UCSD-AML1 (cell line): Measurements from ENCODE around the gene SMPD3.

Experiments used
- DNase-seq: peaks from one replicate; lab custom pipeline; 2025; ENCODE audit not compliant: unreplicated experiment; lab: John Stamatoyannopoulos, UW

Gene SMPD3

DNA sequence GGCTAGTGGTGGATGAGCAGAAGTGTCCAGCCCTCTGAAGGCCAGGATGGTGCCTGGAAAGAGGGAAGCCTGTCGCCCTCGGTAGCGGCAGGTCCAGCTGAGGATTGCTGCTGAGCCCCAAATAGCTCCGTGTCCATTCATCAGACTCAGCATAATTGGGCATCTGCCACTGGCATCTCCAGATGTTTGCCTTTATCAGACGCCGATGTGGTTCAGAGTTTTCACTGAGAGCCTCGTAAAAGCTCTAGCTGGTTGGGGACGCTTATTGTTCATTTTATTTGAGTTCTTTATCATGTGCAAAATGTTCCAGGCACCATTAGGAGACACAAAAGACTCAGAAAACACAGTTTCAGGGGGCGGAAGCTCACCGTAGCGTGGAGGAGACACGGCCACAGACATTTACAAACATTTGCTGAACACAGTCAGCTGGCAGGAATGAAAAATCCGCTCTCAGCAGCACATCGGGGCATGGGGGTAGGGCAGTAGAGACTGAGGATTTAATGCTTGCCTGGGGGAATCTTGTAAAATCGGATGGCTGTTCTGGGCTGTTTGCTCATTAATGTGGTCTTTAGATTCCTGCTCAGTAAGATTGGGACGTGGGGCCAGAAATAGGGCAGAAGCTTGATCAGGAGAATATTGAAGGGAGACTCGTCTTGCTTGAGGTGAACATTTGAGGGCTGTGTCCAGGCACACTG lies 41.7 kb downstream of the SMPD3 start:
- DNase-seq = no peak

DNA sequence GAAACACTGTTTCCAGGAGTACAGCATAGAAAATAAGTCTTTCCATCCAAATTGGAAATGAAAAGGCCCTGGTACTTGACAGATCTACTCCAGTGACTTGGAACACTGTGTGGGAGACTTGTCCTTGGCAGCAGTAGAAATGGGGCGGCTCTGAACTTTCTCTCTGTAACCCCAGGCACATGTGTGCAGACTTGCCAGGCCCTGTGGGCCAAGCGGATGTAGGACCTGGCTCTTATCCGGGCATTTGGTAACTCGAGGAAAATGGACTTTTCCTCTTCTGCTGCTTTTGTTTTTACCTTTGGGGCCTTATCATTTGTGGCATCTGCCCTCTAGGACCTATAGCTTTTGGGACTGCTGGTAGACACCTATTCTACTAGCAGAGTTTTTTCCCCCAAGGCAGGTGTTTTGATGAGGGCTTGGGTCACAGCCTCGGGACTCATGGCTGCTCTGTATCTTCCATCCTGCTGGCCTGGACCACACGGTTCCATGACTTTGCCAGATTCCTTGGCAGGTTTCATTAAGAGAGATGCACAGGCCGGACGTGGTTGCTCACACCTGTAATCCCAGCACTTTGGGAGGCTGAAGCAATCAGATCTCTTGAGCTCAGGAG lies 43.5 kb downstream of the SMPD3 start:
- DNase-seq = no peak

DNA sequence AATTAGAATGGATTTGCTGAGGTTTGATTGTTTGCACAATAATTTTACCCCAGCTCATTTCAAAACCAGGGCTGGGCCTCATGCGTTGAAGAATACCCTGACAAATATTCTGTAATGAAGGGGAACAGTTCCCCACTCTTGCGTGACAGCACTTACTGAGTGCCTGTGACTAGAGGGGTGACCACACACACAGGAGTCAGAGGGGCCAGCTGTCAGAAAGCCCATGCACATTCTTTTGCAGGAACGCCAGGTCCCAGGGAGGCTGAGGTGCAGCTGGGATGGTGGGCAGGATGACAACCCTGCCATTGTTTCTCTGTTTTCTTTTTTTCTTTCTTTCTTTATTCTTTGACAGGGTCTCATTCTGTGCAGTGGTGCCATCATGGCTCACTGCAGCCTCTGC lies 44.6 kb downstream of the SMPD3 start:
- DNase-seq = no peak

DNA sequence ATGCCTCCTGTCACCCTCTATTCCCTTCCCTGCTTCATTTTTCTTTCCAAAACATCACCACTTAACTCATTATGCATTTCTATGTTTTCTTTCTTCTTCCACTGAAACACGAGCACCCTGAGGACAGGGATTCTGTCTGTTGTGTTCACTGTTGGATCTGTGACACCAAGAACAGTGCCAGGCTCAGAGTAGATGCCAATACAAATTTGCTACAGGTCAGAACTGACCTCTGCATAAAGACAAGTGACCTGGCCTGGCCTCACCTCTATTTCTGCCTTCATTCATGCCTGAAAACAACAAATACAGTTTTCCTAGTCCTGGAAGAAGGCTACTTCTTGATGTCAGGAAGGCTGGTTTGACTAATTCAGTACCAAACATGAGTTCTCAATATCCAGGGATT lies 45.1 kb downstream of the SMPD3 start:
- DNase-seq = no peak

DNA sequence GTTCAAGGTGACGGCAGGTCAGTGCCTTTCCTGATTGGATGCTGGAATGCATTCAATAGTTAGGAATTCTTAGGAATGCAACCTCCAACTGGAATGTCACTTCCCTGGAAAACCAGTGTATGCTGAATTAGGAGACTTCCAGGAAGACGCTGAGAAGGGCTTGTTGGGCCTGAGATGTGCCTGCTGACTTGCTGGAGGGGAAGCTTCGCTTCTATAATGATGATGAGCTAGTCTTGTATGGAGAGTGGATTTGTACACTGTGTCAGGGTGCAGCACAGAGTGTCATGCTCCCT lies 45.6 kb downstream of the SMPD3 start:
- DNase-seq = no peak

DNA sequence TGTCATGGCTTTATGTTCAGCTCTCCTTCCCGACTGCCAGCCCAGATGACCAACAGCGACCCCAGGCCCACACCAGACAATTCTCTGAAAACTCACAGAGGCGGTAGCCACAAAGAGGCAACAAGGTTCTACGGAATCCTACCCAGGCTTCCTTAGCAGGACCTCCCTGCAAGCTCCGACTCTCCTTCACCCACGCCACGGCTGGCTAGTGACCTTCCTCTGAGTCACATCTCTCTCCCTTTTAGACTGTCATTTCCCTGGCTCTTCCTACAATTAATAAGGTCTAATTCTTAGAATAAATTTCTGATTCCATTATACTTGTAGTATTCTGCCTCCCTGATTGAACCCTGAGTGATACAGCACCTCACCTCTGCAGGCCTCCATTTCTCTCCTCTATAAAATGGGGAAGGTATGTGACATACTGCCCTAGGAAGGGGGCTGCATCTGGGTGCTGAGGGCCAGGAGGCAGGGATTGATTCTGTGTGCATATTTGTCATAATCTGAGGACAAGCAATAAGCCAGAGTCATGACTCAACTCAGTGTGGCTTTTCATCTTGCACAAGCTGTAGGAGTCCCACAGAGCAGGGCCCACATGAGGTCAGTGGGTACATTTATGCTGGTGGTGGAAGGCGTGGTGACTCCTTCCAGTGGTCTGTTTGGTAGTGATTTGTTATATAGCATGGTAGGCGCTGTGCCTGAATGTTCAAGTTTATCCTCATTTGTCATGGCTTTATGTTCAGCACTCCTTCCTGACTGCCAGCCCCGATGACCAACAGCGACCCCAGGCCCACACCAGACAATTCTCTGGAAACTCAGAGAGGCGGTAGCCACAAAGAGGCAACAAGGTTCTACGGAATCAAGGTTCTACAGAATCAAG lies 46.2 kb downstream of the SMPD3 start:
- DNase-seq = no peak

DNA sequence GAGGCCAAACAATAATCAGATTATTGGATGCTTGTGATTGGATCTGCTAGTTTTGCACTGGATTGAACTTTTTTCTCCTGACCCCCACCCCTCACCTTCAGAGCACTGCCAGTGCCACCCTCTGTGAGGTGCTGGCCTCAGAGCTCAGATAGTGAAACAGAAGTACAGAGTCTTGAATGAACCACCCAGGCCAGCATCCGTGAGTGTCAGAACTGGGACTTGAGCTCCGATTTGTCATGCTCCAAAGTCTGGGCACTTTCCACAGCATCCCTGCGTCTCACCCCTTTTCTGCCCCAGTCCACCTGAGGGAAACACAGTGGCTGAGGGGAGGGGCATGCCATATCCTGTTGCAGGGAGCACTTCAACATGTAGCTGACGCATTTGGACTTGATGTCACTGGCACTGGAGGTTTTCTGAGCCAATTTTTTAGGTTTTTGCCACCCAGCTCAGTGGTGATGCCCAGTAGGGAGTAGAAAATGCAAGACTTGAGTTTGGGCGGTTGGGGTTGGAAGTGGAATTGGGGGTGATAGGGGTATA lies 47.3 kb downstream of the SMPD3 start:
- no peak for DNase-seq

DNA sequence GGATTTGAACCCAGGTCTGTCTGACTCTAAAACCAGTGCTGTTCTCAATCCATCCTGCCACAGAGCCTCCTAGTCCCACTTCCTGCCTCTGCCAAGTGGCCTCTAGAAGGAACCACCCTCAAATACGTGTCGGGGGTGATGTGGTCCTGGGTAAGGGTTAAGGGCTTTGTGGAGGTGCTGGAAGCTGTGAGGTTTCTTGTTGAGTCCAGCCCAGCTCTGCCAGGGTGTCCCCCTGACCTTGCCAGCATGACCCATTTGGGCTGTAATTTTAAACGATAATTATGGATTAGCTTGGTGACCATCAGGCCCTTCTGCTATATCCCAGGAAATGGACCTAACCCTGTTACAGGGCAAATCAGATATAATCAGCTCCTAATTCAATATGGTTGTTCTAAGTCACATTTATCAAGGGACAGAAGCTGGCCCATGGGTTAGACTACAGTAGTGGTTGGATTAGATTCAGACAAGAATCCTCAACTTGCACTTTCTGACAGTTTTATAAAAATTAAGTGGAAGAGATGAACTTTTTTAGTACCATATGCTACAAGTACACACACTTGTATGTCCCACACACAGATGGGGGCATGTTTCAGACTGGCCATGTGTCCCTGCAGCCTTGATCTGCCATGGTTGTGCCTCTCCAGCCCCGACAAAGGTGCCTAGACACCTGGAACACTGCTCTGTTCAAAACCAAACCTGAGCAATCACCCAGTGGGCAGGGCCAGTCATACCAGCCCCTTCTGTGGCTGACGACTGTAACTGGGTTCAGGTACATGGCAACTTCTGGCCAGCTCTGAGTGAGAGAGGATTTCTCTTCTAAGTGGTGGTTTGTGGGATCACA lies 48.0 kb downstream of the SMPD3 start:
- no peak for DNase-seq

DNA sequence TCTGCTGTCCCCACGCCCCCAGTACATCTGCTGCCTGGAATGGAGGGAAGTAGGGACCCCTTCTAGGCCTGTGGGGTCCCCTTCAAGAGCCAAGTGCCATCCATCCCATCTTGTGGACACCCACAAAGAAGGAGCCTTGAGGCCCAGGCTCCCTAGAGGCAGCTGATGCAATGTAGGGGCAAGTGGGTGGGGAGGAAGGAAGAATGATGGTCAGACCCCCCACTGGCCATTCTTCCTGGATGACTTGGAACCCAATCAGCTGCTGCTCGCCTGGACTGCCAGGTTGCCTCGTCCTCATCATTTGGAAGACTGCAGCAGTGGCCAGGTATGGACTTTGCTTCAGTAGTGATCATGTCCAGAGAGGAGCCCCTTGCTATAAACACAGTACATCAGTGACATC lies 48.9 kb downstream of the SMPD3 start:
- DNase-seq = no peak

DNA sequence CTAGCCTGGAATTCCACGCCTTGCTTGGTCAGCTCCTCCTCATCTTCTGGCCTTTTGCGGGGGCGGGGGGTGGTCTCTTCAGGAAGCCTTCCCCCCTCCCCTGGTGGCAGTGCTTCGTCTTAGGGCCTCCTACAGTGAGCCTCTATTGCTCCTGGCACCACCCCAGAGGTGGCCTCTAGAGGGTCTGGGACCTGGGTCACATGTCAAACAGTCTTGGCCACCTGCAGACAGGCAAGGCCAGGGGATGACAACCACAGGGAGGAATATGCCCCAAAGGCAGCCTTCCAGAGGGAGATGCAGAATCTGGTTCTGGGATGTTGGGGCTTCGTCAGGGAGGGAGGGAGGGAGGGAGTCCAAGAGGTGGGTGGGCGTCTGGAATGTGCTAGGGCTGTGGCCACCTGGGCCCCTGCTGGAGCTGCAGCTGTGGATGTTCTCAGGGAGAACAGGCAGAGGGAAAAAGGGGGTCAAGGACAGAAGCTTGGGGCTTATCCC lies 50.6 kb downstream of the SMPD3 start:
- DNase-seq = no peak

DNA sequence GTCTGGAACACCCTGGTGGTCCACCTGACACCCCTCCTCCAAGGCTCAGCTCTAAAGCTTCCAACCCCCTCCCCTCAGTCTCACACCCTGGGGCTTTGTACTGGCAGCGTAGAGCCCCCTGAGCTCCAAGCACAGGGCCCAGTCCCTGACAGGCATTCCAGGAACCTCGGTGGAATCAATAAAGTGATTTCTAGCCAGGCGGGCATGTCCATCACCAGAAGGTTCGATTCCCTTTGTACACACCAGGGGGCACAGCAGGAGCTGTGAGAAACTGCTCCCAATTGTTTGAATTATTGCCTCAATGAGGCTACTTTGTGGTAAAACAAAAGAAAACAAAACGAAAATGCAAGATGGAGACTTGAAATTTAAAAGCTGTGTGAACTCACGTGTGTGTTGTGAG lies 51.8 kb downstream of the SMPD3 start:
- DNase-seq = peak; percentile 22

DNA sequence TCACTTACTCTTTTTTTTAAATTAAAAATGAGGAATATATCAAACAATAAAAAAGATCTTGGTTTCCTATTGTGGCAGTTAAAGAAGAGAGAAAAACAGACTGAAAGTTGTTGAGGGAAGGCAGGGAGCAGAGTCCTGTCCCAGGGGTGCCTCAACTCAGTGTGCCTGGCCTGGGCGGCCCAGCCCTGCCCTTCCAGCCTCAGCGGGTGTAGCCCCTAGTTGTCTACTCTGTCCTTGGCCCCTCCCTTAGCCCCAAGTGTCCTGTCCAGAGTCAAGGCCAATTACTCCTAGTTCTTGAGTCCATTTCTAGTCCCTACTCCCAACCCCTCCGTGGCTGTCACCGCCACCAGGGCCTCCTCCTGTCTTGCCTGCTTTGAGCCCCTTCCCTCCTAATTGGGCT lies 52.5 kb downstream of the SMPD3 start:
- DNase-seq = no peak

DNA sequence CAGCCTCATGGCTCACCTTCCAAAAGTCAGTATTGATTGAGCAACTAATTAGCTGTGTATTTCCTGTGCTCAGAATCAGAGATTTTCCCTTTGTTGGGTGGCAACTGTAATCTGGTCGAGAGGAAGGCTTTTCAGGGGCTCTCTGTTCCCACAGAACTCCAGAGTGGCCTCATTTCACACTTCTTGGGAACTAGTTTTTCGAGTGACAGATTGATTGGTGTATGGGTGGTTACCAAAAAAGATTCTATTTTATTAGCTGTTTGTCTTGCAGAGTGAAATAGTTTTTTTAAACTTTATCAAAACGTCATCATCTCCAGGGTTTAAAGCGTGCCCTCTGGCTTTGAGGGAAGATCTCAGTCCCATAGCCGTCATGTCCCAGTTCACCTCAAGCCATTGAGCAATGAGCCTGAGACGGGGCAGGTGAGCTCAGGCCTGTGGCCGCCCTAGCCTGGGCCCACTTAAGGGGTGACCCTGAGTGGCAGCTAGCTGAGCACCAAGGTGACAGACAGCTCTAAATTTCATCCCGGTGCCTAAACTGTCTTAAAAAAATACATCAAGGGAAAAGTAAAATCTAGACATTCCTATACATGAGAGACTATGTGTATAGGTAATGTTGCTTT lies 53.0 kb downstream of the SMPD3 start:
- DNase-seq = no peak

DNA sequence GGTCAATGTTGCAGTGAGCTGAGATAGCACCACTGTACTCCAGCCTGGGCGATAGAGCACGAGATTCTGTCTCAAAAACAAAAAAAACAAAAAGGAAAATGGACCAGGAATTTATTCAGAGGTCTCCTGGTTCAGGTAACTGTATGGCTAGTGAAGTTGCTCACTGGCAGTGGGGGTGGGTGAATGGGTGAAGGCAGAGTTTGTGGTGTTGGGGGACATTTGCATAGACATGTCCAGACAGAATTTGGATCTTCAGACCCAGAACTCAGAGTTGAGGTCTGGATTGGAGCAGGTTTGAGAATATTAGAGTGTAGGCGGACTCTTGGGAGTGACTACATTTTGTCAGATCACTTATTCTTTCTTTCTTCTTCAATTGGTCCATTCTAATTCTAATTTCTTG lies 55.0 kb downstream of the SMPD3 start:
- no peak for DNase-seq

DNA sequence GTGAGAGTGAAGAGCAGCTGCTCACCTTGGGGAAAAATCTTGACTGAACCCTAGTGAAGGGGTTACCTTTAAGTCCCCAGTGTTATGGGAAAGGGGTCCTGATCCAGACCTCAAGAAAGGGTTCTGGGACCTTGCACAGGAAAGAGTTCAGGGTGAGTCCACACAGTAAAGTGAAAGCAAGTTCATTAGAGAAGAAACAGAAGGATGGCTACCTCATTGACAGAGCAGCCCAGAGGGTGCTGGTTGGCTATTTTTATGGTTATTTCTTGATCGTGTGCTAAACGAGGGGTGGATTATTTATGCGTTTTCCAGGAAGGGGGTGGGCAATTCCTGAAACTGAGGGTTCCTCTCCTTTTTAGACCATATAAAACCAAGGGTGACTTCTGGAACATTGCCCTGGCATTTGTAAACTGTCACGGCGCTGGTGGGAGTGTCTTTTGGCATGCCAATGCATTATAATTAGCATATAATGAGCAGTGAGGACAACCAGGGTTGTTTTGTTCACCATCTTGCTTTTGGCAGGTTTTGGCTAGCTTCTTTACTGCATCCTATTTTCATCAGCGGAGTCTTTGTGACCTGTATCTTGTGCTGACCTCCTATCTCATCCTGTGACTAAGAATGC lies 58.4 kb downstream of the SMPD3 start:
- DNase-seq = no peak

DNA sequence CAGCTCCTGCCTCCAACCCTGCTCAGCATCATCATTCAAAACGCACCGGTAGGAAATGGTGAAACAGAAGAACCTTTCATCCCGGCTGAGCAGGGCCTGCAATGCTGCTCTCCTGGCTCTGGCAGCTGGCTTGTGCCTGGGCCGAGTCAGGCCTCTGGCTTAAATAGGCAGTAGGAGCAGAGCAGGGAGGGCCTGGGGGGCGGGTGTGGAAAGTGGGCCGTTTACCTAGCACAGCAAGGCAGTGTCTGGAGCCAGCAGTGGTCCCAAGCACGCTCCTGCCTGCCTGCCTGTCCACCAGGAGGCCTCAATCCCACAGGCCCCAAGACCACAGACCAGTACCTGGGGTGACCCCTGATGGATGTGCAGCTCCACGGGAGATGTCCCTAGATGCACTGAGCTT lies 59.3 kb downstream of the SMPD3 start:
- DNase-seq = no peak

DNA sequence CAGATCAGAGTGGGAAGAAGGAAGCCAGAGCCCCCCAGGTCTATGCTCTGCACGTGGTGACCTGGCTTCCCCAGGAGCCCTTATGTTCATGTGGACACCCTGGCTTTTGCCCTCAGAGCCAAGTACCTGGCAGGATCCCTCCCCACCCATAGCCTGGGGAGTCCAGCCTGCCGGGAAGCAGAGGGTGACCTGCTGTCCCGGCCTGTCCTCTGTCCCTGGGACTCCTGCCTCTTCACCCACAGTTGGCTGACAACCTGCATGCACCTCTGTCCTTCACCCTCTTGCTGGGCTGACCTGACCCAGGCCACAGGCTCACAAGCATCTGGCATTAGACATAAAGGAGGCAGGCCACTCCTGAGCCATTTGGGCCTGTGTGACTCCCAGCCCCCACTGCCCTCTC lies 60.2 kb downstream of the SMPD3 start:
- no peak for DNase-seq

DNA sequence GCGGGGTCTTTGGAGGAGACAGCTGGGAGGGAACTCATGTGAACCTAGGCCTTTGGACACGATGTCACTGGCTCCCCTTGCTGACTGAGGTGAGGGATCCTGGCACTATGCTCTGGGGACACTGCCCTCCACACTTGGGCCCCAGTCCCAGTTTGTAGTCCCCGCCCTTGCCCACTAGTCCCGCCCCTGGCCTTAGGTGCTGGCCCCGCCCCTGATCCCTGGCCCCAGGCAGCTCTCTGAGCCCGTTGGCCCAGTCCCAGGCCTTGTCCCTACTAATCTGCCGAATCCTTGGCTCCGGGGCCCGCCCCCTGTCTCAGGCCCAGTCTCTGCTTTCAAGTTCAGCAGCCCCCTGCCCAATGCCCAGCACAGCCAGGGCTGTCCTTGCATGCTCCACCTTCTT lies 61.0 kb downstream of the SMPD3 start:
- no peak for DNase-seq

DNA sequence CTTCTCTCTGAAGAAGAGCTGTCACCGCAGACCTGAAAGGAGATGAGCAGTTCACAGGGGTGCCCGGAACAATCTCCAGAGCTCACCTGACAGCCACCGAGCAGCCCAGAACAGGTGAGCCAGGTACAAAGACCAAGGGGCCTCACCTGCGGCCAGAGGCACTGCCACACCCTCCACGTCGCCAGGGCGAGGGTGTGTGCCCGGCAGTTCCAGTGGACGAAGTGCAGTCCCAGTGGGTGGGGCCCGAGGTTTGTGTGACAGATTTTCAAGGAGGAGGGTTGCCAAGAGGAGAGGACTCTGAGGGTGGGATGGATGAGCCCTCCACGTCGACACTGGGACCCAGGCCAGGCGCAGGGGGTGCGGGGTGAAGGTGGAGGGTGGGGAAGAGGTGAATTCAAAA lies 61.7 kb downstream of the SMPD3 start:
- DNase-seq = no peak

DNA sequence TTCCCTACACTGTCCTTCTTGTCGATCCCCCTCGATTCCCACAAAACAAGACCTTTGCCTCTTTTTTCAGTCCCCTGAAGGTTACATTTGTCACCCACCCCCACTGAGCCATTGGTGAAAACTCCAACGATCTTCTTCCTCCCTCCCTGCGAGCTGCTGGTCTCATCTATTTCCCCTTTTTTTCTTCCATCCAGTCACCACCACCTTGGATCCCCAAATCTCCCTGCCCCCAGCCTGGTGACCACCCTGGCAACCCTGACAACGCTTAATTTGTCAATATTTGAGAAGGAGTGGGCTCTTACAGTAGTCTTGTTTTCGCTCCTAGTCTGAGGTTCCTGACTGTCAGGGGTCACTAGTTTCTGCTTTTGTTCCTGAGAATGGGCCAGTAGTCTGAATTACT lies 62.9 kb downstream of the SMPD3 start:
- no peak for DNase-seq
